Suprapubic skin (tissue), 4 donors: Measurements from ENCODE around the gene FAM98B.

Experiments used
- EP300 ChIP-seq: sonication (generic); formaldehyde crosslinking; IDR thresholded peaks from one replicate; pipeline ENCODE4 v1.6.1; 2017; ENCODE audit warnings: antibody characterized with exemption
- POLR2A ChIP-seq, 2 donors: fragments of 450-650 bp; IDR thresholded peaks; one replicate each; pipeline ENCODE4 v1.6.1; 2017; ENCODE audit warnings: antibody characterized with exemption in 2 of 2, mild to moderate bottlenecking in 2 of 2, moderate library complexity in 2 of 2
- POLR2AphosphoS5 ChIP-seq, 3 donors: sonication (generic); formaldehyde crosslinking; IDR thresholded peaks; one replicate each; pipeline ENCODE4 v1.6.1; 2017; ENCODE audit warnings: antibody characterized with exemption in 3 of 3
- TF ChIP-seq, protein P1 (sequence below), 2 donors: fragments of 200-600 bp in 1 of 2; fragments of 450-650 bp in 1 of 2; sonication (generic) in 1 of 2; IDR thresholded peaks; one replicate each; pipeline ENCODE4 v1.5.1; 2016 to 2019; ENCODE audit warnings: antibody characterized with exemption in 2 of 2, mild to moderate bottlenecking in 1 of 2, moderate library complexity in 1 of 2

DNA sequence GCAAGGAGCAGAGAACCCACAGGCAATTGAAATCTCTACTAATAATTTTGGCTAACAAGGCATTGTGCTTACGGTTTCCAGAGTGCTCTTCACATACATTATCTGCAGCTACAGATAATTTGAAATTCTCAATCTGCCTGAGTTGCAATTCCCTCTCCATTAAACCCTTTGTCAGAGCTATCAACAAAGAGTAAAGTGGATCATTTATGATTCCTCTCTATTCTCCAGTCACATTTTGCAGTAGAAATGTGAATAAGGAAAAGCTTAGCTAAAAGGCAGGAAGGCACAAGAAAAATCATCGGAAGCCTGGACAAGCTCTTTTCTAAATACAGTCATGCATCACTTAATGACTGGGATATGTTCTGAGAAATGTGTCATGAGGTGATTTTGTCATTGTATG is 49.6 kb downstream of the FAM98B start:
- TF ChIP-seq POLR2A (IDR thresholded peaks at IDR 0.05), result no peak
- TF ChIP-seq, protein P1, sequence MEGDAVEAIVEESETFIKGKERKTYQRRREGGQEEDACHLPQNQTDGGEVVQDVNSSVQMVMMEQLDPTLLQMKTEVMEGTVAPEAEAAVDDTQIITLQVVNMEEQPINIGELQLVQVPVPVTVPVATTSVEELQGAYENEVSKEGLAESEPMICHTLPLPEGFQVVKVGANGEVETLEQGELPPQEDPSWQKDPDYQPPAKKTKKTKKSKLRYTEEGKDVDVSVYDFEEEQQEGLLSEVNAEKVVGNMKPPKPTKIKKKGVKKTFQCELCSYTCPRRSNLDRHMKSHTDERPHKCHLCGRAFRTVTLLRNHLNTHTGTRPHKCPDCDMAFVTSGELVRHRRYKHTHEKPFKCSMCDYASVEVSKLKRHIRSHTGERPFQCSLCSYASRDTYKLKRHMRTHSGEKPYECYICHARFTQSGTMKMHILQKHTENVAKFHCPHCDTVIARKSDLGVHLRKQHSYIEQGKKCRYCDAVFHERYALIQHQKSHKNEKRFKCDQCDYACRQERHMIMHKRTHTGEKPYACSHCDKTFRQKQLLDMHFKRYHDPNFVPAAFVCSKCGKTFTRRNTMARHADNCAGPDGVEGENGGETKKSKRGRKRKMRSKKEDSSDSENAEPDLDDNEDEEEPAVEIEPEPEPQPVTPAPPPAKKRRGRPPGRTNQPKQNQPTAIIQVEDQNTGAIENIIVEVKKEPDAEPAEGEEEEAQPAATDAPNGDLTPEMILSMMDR (IDR thresholded peaks at IDR 0.05), result no peak
- TF ChIP-seq POLR2AphosphoS5 (IDR thresholded peaks at IDR 0.05), result no peak
- TF ChIP-seq EP300, result no peak
